Esophagus squamous epithelium (tissue), 4 donors: ENCODE measurements around the gene CEP57L1.
"Not testable (repeated sequence)": the region's sequence is repeated elsewhere in the genome, so short reads cannot be mapped to it uniquely, and the experiment has no call there.

Experiments used
- POLR2A ChIP-seq, 4 donors: fragments of 450-650 bp; IDR thresholded peaks; one replicate each; pipeline ENCODE4 v1.6.1; 2017; ENCODE audit warnings: antibody characterized with exemption in 4 of 4, mild to moderate bottlenecking in 4 of 4, moderate library complexity in 3 of 4
- TF ChIP-seq, protein P1 (sequence below), 6 experiments: fragments of 450-650 bp in 4 of 6; fragments of 200-600 bp in 2 of 6; sonication (generic) in 2 of 6; IDR thresholded peaks; one replicate each; pipeline ENCODE4 v1.5.1; 2016 to 2019; ENCODE audit warnings: antibody characterized with exemption in 6 of 6, mild to moderate bottlenecking in 4 of 6, moderate library complexity in 4 of 6

DNA sequence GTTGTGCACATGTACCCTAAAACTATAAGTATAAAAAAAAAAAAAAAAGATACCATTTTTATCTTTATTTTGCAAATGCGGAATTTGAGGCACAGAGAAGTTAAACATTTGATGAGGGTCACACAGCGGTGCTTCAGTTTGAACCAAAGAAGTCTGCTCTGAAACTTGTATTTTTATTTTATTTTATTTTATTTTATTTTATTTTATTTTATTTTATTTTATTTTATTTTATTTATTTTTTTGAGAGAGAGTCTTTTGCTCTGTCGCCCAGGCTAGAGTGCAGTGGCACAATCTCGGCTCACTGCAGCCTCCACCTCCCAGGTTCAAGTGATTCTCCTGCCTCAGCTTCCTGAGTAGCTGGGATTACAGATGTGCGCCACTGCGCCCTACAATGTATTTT, 41.2 kb downstream of the CEP57L1 start:
- TF ChIP-seq, protein P1, sequence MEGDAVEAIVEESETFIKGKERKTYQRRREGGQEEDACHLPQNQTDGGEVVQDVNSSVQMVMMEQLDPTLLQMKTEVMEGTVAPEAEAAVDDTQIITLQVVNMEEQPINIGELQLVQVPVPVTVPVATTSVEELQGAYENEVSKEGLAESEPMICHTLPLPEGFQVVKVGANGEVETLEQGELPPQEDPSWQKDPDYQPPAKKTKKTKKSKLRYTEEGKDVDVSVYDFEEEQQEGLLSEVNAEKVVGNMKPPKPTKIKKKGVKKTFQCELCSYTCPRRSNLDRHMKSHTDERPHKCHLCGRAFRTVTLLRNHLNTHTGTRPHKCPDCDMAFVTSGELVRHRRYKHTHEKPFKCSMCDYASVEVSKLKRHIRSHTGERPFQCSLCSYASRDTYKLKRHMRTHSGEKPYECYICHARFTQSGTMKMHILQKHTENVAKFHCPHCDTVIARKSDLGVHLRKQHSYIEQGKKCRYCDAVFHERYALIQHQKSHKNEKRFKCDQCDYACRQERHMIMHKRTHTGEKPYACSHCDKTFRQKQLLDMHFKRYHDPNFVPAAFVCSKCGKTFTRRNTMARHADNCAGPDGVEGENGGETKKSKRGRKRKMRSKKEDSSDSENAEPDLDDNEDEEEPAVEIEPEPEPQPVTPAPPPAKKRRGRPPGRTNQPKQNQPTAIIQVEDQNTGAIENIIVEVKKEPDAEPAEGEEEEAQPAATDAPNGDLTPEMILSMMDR (IDR thresholded peaks at IDR 0.05) = not testable (repeated sequence)
- not testable (repeated sequence) for TF ChIP-seq POLR2A (IDR thresholded peaks at IDR 0.05)
